Endometrium (tissue), 2 donors: ENCODE data around the gene NELL1.

Experiments
- FAIRE-seq: peaks from 2 replicates; lab custom pipeline; 2012; peaks lifted over from hg19 to GRCh38; lab: Jason Lieb, UNC
- donor health status: control.
- donor health status: control.

Gene NELL1

DNA sequence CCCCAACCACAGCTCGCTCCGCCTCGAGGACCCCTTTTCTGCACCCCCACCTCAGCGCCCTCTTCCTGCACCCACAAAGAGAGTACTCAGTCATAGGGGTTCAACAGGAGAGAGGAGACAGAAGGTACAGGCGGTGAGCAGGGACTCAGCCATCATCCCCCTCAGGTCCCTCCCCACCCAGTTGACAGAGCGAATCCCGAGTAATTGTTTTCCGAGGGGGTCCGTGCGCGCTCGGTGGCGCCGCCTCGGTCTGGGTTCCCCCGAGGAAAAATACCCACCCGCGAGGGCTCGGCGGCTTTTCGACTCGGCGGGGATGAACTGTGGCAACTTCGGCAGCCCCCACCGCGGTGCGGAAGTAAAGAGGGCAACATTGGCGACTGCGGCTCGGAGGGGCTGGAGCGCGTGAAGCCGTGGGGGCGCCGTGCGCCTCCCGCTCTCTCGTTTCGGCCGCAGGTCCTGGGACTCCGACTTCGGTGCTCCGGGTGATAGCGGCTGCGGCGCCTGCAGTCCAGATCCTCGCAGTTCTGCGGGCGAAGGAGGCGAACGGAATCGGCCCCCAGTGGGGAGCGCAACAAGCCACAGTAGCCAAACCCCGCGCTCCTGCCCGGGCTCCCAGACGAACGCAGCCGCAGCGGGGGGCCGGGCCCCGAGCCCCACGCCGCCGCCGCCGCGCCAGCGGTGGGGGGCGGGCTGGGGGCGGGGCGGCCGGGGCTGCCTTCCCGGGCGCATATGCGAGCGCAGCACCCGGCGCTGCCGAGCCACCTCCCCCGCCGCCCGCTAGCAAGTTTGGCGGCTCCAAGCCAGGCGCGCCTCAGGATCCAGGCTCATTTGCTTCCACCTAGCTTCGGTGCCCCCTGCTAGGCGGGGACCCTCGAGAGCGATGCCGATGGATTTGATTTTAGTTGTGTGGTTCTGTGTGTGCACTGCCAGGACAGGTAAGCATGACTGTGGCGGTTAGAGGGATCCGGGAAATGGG, at the start of gene NELL1:
Gene NELL1 (plus strand): TSS at position 743 of the 976 bp plus-strand sequence.
- FAIRE-seq = no peak

DNA sequence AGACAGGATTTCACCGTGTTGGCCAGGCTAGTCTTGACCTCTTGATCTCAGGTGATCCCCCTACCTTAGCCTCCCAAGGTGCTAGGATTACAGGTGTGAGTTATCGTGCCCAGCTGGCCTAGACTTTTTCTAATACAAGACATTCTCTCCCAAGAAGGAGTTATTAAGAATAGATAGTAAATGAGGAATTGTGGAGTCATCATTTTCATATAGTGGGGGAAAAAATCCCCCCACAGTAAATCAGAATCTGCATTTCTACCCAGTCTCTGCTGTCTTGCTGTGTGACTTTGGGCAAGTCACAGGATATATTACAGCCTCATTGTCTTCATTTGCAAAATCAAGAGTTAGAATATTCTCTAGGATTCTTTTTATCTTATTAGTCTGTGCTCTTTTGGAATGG, 48.4 kb upstream of the NELL1 start:
- FAIRE-seq = no peak

- no peak for FAIRE-seq
These were observed 47.7 kb upstream of the NELL1 start for GRCh38 chr11:20621679-20622078.

GRCh38 chr11:20623252-20623651, 46.1 kb upstream of the NELL1 start:
- no peak for FAIRE-seq

DNA sequence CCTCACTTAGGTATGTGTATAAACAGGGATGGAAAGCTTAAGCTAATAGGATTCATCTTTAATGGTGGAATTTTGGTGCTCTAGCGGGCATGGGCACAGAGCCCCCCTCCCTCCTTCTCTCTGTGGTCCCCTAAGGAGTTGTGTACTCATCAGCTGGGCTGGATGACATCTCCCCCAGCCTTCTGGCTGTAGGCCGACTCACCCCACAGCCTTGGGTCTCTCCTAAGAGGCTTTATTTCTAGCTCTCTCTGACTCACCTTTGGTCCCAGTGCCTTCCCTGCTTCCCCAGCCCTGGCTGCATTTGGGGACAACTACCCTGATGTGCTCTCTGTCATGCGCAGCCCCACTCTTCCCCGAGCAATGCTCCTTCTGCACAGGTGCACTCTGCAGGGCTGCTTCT, 43.1 kb upstream of the NELL1 start:
- no peak for FAIRE-seq

GRCh38 chr11:20627026-20627425, 42.4 kb upstream of the NELL1 start:
- no peak for FAIRE-seq

GRCh38 chr11:20627701-20628100, 41.7 kb upstream of the NELL1 start:
- FAIRE-seq = no peak

DNA sequence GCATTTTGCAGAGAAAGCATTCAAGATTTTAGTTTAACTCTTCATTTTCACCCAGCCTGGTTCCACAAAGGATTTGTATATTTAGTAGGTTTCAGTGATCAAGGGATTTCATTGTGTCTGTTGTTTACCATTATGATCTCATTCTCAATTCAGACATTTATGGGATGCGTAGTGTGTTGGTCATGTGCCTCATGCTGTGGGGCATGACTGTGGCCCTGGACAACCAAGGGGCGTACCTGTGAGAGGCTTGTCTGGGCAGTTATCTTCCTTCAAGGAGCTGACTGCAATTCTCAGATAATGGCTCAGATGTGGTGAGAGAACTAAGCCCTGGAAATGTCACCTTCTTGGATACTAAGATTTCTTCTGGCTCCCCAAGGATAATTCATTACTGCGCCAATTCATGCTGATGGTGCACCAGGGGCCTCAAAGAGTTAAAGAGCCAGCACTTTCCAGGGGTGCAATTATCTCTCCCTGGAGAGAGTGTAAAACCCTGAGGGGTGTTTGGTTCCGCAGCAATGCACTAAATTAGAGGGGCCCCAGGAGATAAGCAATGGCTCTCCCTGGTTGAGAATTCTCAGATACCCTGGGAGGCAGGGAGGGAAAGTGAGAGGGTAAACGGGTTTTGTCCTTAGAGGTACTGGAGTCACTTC, 37.7 kb upstream of the NELL1 start:
- FAIRE-seq = no peak

DNA sequence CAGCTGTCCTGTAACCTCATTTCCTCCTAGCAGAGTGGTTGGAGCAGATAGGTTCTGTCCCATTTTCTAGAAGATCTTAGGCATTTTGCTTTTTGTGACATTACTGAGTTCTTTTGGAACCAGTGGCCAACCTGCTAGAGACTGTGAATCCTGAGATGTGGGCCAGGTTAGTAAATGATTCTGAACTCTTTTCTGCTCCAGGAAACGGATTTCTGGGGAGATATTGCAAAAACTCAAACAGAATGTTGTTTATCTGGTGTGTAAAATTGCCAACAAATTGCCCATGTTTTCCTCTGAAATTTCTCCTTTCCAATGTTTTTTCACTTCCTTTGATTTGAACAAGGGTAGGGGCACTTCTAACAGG, 37.2 kb upstream of the NELL1 start:
- no peak for FAIRE-seq

DNA sequence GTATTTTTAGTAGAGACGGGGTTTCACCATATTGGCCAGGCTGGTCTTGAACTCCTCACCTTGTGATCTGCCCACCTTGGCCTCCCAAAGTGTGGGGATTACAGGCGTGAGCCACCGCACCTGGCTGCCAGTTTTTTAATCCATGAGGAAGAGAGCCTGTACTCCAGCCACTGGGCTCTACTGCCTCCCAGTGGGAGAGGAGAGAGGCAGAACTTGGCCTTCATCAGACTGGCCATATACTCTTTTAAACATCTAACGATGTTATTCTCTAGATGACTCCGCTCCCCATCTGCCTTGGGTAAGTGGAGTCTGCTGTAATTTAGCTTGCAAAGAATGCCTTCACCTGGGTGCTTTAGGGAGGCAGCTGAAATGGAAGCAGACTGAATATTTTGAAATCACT, 35.3 kb upstream of the NELL1 start:
- no peak for FAIRE-seq

DNA sequence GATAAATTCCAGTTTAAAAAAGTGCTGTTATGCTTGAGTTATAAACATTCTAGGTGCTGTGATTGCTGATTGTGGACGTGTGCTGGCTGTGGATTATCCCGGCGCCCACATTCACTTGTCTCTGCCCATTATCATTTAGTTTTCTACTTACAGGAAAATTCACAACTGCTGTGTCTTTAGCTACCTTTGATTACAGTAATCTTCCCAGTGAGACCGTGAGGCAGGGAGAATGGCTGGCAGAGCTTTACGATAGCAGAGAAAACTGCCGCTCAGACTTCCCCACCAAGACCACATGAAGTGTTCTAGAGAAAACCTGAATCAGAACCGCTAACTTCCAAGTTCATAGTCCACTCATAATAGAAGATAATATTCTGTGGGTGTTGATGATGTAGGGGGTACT, 34.6 kb upstream of the NELL1 start:
- FAIRE-seq = no peak

DNA sequence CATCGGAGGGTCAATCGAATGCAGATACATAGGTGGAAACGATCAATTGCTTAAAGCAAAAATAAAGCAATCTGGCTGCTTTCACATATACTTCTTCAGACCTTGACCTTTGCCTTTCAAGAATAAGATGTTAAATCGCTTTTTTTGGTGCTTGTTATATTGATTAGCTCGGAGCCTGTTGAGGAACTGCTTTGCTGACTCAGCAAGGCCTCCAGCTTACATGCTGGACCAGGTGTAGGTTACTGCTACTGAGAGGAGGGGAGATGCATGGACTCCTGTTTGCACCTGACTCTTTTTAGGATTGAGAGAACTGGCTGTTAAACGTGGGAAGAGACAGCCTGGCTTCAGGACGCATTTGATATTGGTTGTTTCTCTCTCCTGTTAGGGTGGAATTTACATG, 31.3 kb upstream of the NELL1 start:
- FAIRE-seq = no peak

GRCh38 chr11:20639688-20640087, 29.7 kb upstream of the NELL1 start:
- no peak for FAIRE-seq

- no peak for FAIRE-seq
These were observed 29.0 kb upstream of the NELL1 start for GRCh38 chr11:20640401-20640800.

DNA sequence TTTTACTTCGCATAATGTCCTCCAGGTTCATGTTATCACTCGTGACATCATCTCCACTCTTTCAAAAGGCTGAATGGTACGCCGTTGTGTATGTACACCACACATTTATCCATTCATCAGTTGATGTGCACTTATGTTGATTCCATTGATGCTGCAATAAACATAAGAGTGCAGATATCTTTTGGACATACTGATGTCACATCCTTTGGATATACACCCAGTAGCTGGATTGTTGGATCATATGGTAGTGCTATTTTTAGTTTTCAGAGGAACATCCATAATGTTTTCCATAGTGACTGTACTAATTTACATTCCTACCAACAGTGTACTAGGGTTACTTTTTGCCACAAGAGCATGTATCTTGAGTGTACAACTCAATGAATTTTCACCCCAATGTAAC, 25.0 kb upstream of the NELL1 start:
- FAIRE-seq = no peak

GRCh38 chr11:20647976-20648565, 21.3 kb upstream of the NELL1 start:
- FAIRE-seq = peak; percentile 59

DNA sequence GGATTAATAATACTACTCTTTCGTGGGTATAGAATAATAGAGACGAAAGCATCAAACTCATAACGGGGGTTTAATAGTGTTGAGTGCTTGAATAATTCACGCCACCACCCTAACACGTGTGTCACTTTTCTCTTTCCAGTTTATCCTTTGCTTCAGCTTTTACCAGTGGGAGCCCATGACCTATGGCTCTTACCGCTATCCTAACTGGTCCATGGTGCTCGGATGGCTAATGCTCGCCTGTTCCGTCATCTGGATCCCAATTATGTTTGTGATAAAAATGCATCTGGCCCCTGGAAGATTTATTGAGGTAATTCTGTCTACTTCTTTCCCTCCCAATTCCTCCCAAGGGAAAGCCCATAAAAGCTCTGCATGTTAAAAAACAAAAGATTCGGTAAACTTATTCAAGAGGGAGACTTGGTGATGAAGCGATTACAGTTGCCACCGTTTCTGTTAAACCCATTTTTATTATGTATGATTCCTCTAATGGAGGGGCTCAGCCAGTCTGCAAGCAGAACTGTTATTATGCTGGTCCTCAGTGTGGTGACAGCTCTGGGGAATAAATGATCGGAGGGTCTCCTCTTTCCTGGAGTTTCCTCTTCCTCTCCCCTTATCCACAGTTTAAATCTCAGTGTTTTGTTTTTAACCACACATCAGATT, 17.1 kb upstream of the NELL1 start:
- FAIRE-seq = no peak

DNA sequence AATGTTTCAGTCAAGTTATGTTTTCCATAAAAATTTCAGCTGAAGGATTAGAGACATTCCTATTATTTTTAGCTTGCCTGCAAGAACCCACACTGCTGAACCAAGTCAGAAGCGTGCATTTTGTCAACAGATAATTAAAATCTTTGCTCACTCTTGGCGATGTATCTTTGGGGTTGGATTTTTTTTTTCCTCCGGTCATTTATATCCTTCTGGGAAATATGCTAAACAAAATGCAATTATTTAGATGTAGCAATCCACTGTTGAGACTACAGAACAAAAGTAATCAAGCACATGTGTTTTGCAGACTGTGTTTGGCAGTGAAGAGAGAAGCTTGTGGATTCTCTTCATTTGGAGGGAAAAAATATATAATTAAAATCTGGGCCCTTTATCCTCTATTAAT, 15.3 kb upstream of the NELL1 start:
- FAIRE-seq = no peak

DNA sequence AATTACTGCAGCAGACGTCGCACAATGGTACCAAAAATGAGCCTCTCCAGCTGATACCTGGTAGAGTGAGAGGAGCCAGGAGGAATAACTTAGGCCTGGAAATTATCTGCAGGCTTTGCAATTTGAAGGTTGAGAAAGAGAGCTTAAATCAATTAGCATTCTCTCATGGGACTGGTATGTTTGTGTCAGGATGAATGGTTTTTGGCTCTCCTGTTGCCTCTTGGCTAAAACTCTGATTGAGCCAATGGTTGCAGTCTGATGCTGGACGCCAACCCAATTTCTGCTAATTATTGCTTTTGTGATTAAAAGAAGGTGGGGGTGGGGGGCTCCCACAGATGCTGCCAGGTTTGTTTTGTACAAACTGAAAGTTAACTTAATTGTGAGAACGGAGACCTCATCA, 12.5 kb upstream of the NELL1 start:
- FAIRE-seq = no peak

DNA sequence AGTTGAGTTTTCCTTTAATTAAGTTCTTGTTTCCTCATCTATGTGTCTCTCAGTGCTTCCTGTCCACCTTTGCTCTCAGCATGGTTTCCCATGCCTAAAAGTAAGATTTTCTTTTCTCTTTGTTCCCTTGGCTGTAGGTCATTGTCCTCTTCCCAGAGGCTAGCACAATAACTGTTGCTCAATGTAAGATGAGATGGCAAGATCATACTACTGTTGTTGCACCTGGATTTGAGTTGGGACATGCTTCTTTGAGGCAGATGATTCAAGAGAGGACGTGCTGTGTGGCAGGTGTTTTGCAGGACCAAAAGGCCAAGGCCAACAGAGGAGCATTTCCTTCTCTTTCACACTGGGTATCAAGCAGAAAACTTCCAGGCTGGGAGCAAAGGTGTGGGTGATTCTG, 11.3 kb upstream of the NELL1 start:
- FAIRE-seq = no peak

- FAIRE-seq = no peak
These were observed 7.9 kb upstream of the NELL1 start for GRCh38 chr11:20661445-20661844.

GRCh38 chr11:20661850-20662249, 7.5 kb upstream of the NELL1 start:
- FAIRE-seq = no peak
